Effector memory CD4-positive, alpha-beta T cell (primary cell): ENCODE measurements around the gene S100A4.
A peak's percentile ranks its signal among the peaks of the same experiment; 100 is the strongest.

Experiments
- DNase-seq, 3 donors: peaks; one replicate each; pipeline ENCODE4 v3.0.0-alpha.2; 2020
- H3K27ac ChIP-seq: 2 replicates; pipeline ENCODE4 v1.7.0; 2013; ENCODE audit warnings: mild to moderate bottlenecking, low read length, moderate library complexity; ENCODE audit not compliant: insufficient read depth, poor library complexity, severe bottlenecking
- H3K27me3 ChIP-seq: replicated peaks from 2 replicates; pipeline ENCODE4 v1.7.0; 2013; ENCODE audit warnings: mild to moderate bottlenecking, low read length; ENCODE audit not compliant: insufficient read depth, control insufficient read depth, poor library complexity, severe bottlenecking
- H3K36me3 ChIP-seq: 2 replicates; pipeline ENCODE4 v1.7.0; 2013; ENCODE audit warnings: mild to moderate bottlenecking, low read length, moderate library complexity; ENCODE audit not compliant: control insufficient read depth, insufficient read depth
- H3K4me1 ChIP-seq: 2 replicates; pipeline ENCODE4 v1.7.0; 2013; ENCODE audit warnings: low read length, mild to moderate bottlenecking; ENCODE audit not compliant: control insufficient read depth, insufficient read depth, poor library complexity, severe bottlenecking
- H3K4me3 ChIP-seq: 2 replicates; pipeline ENCODE4 v1.7.0; 2013; ENCODE audit warnings: low read length, low read depth, mild to moderate bottlenecking; ENCODE audit not compliant: insufficient read depth, poor library complexity, severe bottlenecking
- H3K9me3 ChIP-seq: 2 replicates; pipeline ENCODE4 v1.7.0; 2013; ENCODE audit warnings: mild to moderate bottlenecking, low read length, moderate library complexity; ENCODE audit not compliant: control insufficient read depth

The S100A4 gene

GRCh38 chr1:153541641-153542590, 3.7 kb downstream of the S100A4 start:
- H3K4me1 ChIP-seq, result peaks cover 67% of the 10 kb centered on the region
- no peaks in the 10 kb centered on the region for H3K27me3 ChIP-seq
- H3K9me3 ChIP-seq, result no peaks in the 10 kb centered on the region
- no peak for DNase-seq
- H3K4me3 ChIP-seq, result no peak overlapping the region
- peaks cover 18% of the 10 kb centered on the region for H3K36me3 ChIP-seq
- H3K27ac ChIP-seq, result peak overlapping the region; percentile 76

GRCh38 chr1:153540394-153541361, 4.9 kb downstream of the S100A4 start, which contains the start of gene S100A5:
Gene S100A5 (minus strand): TSS chr1:153540934. CDS start chr1:153540191, 743 bp downstream.
- DNase-seq, result peak; percentile 44 to 47 (median 47)
- Histone ChIP-seq H3K9me3 (no peaks in the 10 kb centered on the region), H3K4me1 (peaks cover 65% of the 10 kb centered on the region), H3K27me3 (no peaks in the 10 kb centered on the region), H3K4me3 (peak within 1 kb of the TSS; percentile 18), H3K36me3 (peaks cover 18% of the 10 kb centered on the region), H3K27ac (peak within 1 kb of the TSS; percentile 76)

GRCh38 chr1:153539395-153540093, 6.1 kb downstream of the S100A4 start:
- Histone ChIP-seq H3K4me1 (peaks cover 72% of the 10 kb centered on the region), H3K27me3 (no peaks in the 10 kb centered on the region), H3K9me3 (no peaks in the 10 kb centered on the region), H3K36me3 (peaks cover 18% of the 10 kb centered on the region), H3K27ac (peak overlapping the region; percentile 76), H3K4me3 (no peak overlapping the region)
- no peak for DNase-seq

- Histone ChIP-seq H3K27ac (no peak overlapping the region), H3K27me3 (no peaks in the 10 kb centered on the region), H3K9me3 (no peaks in the 10 kb centered on the region), H3K4me3 (no peak overlapping the region), H3K36me3 (peaks cover 12% of the 10 kb centered on the region), H3K4me1 (peaks cover 72% of the 10 kb centered on the region)
- no peak for DNase-seq
Measured at GRCh38 chr1:153538315-153538821, 7.2 kb downstream of the S100A4 start.

GRCh38 chr1:153537376-153537730, 8.3 kb downstream of the S100A4 start:
- peaks cover 5% of the 10 kb centered on the region for H3K36me3 ChIP-seq
- no peak overlapping the region for H3K27ac ChIP-seq
- DNase-seq, result no peak
- peaks cover 72% of the 10 kb centered on the region for H3K4me1 ChIP-seq
- no peak overlapping the region for H3K4me3 ChIP-seq
- H3K27me3 ChIP-seq, result no peaks in the 10 kb centered on the region
- H3K9me3 ChIP-seq, result no peaks in the 10 kb centered on the region

- Histone ChIP-seq H3K27ac (peak overlapping the region; percentile 97), H3K4me1 (peaks cover 72% of the 10 kb centered on the region), H3K9me3 (no peaks in the 10 kb centered on the region), H3K36me3 (peaks cover 5% of the 10 kb centered on the region), H3K4me3 (peak overlapping the region; percentile 58), H3K27me3 (no peaks in the 10 kb centered on the region)
- no peak for DNase-seq
Measured at GRCh38 chr1:153536671-153537375, 8.8 kb downstream of the S100A4 start.

GRCh38 chr1:153536012-153536670, 9.5 kb downstream of the S100A4 start:
- H3K4me3 ChIP-seq, result peak overlapping the region; percentile 91
- H3K27ac ChIP-seq, result peak overlapping the region; percentile 97
- peaks cover 70% of the 10 kb centered on the region for H3K4me1 ChIP-seq
- H3K36me3 ChIP-seq, result peaks cover 5% of the 10 kb centered on the region
- DNase-seq, result peak; percentile 76 to 78 (median 78)
- H3K27me3 ChIP-seq, result no peaks in the 10 kb centered on the region
- no peaks in the 10 kb centered on the region for H3K9me3 ChIP-seq

GRCh38 chr1:153535242-153536011, 10.2 kb downstream of the S100A4 start, which contains the start of gene S100A6:
Gene S100A6 (minus strand): TSS chr1:153535991. CDS start chr1:153535339, 652 bp downstream.
- peak within 1 kb of the TSS; percentile 97 for H3K27ac ChIP-seq
- peak in 2 of 3 donors; percentile 25 to 33 for DNase-seq
- H3K27me3 ChIP-seq, result no peaks in the 10 kb centered on the region
- no peaks in the 10 kb centered on the region for H3K9me3 ChIP-seq
- H3K36me3 ChIP-seq, result peaks cover 5% of the 10 kb centered on the region
- peaks cover 63% of the 10 kb centered on the region for H3K4me1 ChIP-seq
- H3K4me3 ChIP-seq, result peak within 1 kb of the TSS; percentile 91
